DND-41 (cell line): ENCODE results near the gene CKAP2L.
A peak's percentile ranks its signal among the peaks of the same experiment; 100 is the strongest.

Source experiments
- ATAC-seq: fragments of 200-7000 bp; cut with Tn5 transposase; 3 replicates; pipeline ENCODE4 v1.9.1; 2021; ENCODE audit warnings: low read depth; ENCODE audit not compliant: insufficient read depth
- DNase-seq: peaks from one replicate; pipeline ENCODE4 v3.0.0-alpha.2; 2020
- H2AFZ ChIP-seq: 2 replicates; pipeline ENCODE4 v1.6.0; 2012; ENCODE audit warnings: low read depth, low read length
- H3K27ac ChIP-seq: 2 replicates; pipeline ENCODE4 v1.5.1; 2012; ENCODE audit warnings: low read length, inconsistent platforms
- H3K27me3 ChIP-seq: fragments of 200-600 bp; sonication (generic); 2 replicates; pipeline ENCODE4 v1.6.0; 2012; ENCODE audit warnings: low read length, mild to moderate bottlenecking, inconsistent platforms; ENCODE audit not compliant: insufficient read depth, poor library complexity
- H3K36me3 ChIP-seq: 2 replicates; pipeline ENCODE4 v1.5.1; 2012; ENCODE audit warnings: low read length, inconsistent platforms; ENCODE audit not compliant: insufficient read depth
- H3K4me1 ChIP-seq: 2 replicates; pipeline ENCODE4 v1.5.1; 2012; ENCODE audit warnings: mild to moderate bottlenecking, low read length; ENCODE audit not compliant: insufficient read depth
- H3K4me2 ChIP-seq: 2 replicates; pipeline ENCODE4 v1.6.0; 2012; ENCODE audit warnings: mild to moderate bottlenecking, moderate library complexity, low read length, inconsistent platforms; ENCODE audit not compliant: insufficient read depth
- H3K4me3 ChIP-seq, 2 experiments: fragments of 200-600 bp in 1 of 2; shearing (Covaris generic) in 1 of 2; 2 replicates each; pipeline ENCODE4 v1.5.1; 2012 to 2016; ENCODE audit warnings: inconsistent platforms in 2 of 2, low read length in 2 of 2, mild to moderate bottlenecking in 2 of 2, low read depth in 1 of 2, moderate library complexity in 1 of 2
- H3K79me2 ChIP-seq: 2 replicates; pipeline ENCODE4 v1.6.0; 2012; ENCODE audit warnings: low read length, inconsistent platforms; ENCODE audit not compliant: insufficient read depth
- H3K9ac ChIP-seq: 2 replicates; pipeline ENCODE4 v1.6.0; 2012; ENCODE audit warnings: low read depth, mild to moderate bottlenecking, inconsistent platforms, low read length, moderate library complexity
- H3K9me3 ChIP-seq: 2 replicates; pipeline ENCODE4 v1.5.1; 2012; ENCODE audit warnings: low read length, moderate library complexity, mild to moderate bottlenecking, inconsistent platforms; ENCODE audit not compliant: insufficient read depth, severe bottlenecking
- H4K20me1 ChIP-seq: 2 replicates; pipeline ENCODE4 v1.6.0; 2012; ENCODE audit warnings: low read length; ENCODE audit not compliant: insufficient read depth
- EZH2 ChIP-seq: IDR thresholded peaks from 3 replicates; pipeline ENCODE4 v1.6.1; 2012; ENCODE audit warnings: borderline replicate concordance, low read depth, mild to moderate bottlenecking, moderate library complexity, low read length, inconsistent platforms; ENCODE audit not compliant: severe bottlenecking
- TF ChIP-seq, protein P1 (sequence below): IDR thresholded peaks from 2 replicates; pipeline ENCODE4 v1.5.1; 2012; ENCODE audit warnings: borderline replicate concordance, low read length, moderate library complexity, mild to moderate bottlenecking; ENCODE audit not compliant: poor library complexity, severe bottlenecking; ENCODE audit errors: extremely low read depth

CKAP2L gene, protein sequence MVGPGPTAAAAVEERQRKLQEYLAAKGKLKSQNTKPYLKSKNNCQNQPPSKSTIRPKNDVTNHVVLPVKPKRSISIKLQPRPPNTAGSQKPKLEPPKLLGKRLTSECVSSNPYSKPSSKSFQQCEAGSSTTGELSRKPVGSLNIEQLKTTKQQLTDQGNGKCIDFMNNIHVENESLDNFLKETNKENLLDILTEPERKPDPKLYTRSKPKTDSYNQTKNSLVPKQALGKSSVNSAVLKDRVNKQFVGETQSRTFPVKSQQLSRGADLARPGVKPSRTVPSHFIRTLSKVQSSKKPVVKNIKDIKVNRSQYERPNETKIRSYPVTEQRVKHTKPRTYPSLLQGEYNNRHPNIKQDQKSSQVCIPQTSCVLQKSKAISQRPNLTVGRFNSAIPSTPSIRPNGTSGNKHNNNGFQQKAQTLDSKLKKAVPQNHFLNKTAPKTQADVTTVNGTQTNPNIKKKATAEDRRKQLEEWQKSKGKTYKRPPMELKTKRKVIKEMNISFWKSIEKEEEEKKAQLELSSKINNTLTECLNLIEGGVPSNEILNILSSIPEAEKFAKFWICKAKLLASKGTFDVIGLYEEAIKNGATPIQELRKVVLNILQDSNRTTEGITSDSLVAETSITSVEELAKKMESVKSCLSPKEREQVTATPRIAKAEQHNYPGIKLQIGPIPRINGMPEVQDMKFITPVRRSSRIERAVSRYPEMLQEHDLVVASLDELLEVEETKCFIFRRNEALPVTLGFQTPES

DNA sequence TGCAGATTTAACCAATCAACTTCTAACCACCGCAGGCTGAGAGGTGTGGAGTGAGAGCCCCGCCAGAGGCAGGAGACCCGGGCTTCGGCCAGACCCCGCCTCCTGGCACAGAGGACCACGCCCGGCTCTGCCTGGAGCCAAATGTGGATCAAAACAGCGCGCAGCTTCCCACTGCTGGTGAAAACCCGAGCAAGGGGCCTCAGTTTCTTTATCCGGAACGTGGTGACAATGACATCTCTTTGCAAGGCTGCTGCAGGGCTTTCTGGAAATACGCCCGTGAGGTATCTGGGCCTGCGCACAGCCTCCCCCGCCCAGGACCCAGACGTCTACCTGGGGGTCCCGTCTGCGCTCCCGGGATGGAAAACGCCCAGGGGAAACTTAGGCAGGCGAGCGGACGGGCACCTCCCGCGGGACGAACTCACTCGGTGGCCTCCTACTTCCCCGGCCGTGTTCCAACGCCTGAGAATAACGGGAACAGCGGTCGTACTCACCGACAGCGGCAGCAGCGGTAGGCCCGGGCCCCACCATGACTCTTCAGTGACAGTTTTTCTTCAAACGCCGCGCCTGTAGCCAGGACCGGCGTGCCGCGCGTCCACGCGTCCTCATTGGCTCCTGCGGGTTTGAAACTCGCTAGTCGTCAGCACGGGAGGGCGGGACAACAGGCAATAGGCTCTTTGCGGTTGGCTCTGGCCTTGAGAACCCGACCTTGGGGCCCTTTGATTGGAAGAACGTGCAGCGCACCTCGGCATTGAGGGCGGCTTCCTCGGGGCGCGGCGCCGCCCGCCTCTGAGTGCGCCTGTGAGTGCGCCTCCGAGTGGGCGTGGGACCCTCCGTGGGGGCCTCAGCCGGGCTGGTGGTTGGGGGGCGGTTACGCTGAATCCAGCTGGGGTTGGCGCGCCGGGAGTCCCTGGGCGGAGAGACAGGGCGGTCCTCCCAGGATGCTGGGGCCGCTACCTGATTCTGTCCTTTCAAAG is at the start of gene CKAP2L:
Gene CKAP2L, minus strand, starts transcription at position 539 of the 974 bp plus-strand sequence. Its CDS starts 11 bp downstream, at position 528.
- Histone ChIP-seq H3K9me3 (no peaks in the 10 kb centered on the region), H2AFZ (peak within 1 kb of the TSS; percentile 92), H3K36me3 (peaks cover 35% of the 10 kb centered on the region), H4K20me1 (peaks cover 4% of the 10 kb centered on the region; the same call in 1 of the 2 replicates), H3K27ac (peak within 1 kb of the TSS; percentile 92), H3K9ac (peak within 1 kb of the TSS; percentile 92), H3K4me2 (peak within 1 kb of the TSS; percentile 87), H3K4me3 (peak within 1 kb of the TSS; percentile 73 to 86), H3K79me2 (peaks cover 43% of the 10 kb centered on the region), H3K4me1 (peaks cover 54% of the 10 kb centered on the region), H3K27me3 (no peaks in the 10 kb centered on the region)
- no peak for TF ChIP-seq EZH2
- TF ChIP-seq, protein P1, sequence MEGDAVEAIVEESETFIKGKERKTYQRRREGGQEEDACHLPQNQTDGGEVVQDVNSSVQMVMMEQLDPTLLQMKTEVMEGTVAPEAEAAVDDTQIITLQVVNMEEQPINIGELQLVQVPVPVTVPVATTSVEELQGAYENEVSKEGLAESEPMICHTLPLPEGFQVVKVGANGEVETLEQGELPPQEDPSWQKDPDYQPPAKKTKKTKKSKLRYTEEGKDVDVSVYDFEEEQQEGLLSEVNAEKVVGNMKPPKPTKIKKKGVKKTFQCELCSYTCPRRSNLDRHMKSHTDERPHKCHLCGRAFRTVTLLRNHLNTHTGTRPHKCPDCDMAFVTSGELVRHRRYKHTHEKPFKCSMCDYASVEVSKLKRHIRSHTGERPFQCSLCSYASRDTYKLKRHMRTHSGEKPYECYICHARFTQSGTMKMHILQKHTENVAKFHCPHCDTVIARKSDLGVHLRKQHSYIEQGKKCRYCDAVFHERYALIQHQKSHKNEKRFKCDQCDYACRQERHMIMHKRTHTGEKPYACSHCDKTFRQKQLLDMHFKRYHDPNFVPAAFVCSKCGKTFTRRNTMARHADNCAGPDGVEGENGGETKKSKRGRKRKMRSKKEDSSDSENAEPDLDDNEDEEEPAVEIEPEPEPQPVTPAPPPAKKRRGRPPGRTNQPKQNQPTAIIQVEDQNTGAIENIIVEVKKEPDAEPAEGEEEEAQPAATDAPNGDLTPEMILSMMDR: peak; percentile 10
- DNase-seq (peak; percentile 99), ATAC-seq (peak; percentile 93)

DNA sequence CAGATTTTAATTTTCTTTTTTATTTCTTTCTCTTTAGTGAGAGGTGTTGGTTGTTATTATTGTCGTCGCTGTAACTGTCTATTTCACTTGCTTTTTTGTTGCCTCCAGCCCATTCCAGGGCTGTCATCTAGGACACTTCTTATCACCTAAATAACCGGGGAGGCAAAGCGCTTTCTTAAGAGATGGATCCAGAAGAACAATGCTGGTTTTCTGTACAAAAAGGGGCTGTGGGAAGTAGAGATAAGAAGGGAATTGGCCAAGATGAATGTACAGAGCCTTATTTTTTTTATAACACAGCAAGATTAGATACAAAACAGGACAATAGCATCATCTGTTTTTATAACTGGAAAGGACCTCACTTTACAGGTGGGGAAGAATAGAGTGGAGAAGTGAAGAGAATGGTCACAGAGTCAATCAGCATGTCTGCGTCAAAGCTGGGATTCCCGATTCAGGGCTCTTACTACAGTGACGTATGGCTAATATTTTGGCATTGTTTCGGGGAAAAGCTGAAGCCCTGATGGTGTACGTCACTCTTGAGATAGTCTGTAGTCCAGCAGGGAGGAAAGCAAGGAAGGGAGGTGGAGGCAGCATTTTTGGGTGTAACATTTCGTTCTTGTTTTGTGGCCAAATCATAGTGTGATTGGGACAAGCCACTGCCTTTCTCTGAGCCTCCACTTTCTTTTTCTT is 49.0 kb upstream of the CKAP2L start:
- Histone ChIP-seq H3K4me1 (no peaks in the 10 kb centered on the region), H3K9ac (no peak overlapping the region), H3K27me3 (peaks cover 7% of the 10 kb centered on the region), H3K27ac (no peak overlapping the region), H3K4me3 (no peak overlapping the region), H3K9me3 (no peaks in the 10 kb centered on the region), H3K79me2 (no peaks in the 10 kb centered on the region), H2AFZ (no peak overlapping the region), H3K36me3 (no peaks in the 10 kb centered on the region), H3K4me2 (no peak overlapping the region), H4K20me1 (no peaks in the 10 kb centered on the region)
- ATAC-seq: no peak
- no peak for DNase-seq
- TF ChIP-seq EZH2: no peak
- TF ChIP-seq, protein P1: no peak
